ENCODE measurements around the gene DYNLT4.

- TF ChIP-seq CTCF (IDR thresholded peaks at IDR 0.05) (no peak), POLR2A (IDR thresholded peaks at IDR 0.05) (no peak)
Observed at GRCh38 chr1:44775930-44776729, 31.0 kb downstream of the DYNLT4 start.

Data from right lobe of liver (tissue), 4 donors.